ENCODE measurements around the gene CLEC4F. TPM values are rescaled to one million over a fixed set of nuclear protein-coding genes. Genes with fewer than 3 reads are reported as not detected.
"Not testable (repeated sequence)": the region's sequence is repeated elsewhere in the genome, so short reads cannot be mapped to it uniquely, and the experiment has no call there.

Gene CLEC4F
- total RNA-seq, 2 donors from 2014 or later, result 0.15 TPM; not detected in 1

DNA sequence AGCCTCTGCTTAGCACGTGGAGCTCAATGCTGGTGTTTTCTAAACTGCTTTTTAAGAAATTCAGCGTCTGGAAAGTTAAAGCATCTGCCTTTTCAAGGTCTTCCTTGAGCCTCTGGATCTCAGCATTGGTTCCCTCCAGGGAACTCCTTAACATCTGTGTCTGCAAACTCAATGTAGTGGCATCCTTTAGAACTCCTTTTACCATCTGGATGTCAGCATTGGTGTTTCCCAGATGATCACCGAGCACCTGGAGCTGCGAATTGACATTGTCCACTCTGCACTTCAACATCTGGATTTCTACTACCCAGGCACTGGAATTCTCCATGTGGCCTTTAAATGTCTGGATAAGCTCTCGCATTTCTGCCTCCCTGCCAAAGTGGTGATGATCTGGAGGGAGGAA, 3.7 kb downstream of the CLEC4F start:
- no peaks in the 10 kb centered on the region for H3K36me3 Mint-ChIP-seq (ENCODE audit: low read depth)
- no peak for ATAC-seq

GRCh38 chr2:70808983-70809958, 11.1 kb downstream of the CLEC4F start:
- H3K9me3 ChIP-seq (ENCODE audit: control insufficient read depth, low read length, poor library complexity, severe bottlenecking), result no peaks in the 10 kb centered on the region
- H3K36me3 Mint-ChIP-seq (ENCODE audit: low read depth), result no peaks in the 10 kb centered on the region
- peaks cover 2% of the 10 kb centered on the region for H3K4me1 Mint-ChIP-seq
- no peak overlapping the region for H3K27ac Mint-ChIP-seq
- H3K27me3 Mint-ChIP-seq, result peaks cover 27% of the 10 kb centered on the region
- H3K4me3 Mint-ChIP-seq, result no peak overlapping the region
- DNase-seq, result no peak
- no peak for ATAC-seq

More for the DNA sequence above, 3.7 kb downstream of the CLEC4F start:
- H3K4me3 Mint-ChIP-seq, result no peak overlapping the region
- H3K9me3 ChIP-seq (ENCODE audit: control insufficient read depth, low read length, poor library complexity, severe bottlenecking), result no peaks in the 10 kb centered on the region
- peaks cover 70% of the 10 kb centered on the region for H3K27me3 Mint-ChIP-seq
- peaks cover 2% of the 10 kb centered on the region for H3K4me1 Mint-ChIP-seq
- no peak for DNase-seq
- H3K27ac Mint-ChIP-seq, result no peak overlapping the region

GRCh38 chr2:70807828-70808118, 12.6 kb downstream of the CLEC4F start:
- no peak overlapping the region for H3K4me3 Mint-ChIP-seq
- peaks cover 24% of the 10 kb centered on the region for H3K27me3 Mint-ChIP-seq
- no peak overlapping the region for H3K27ac Mint-ChIP-seq
- H3K9me3 ChIP-seq (ENCODE audit: control insufficient read depth, low read length, poor library complexity, severe bottlenecking), result no peaks in the 10 kb centered on the region
- H3K36me3 Mint-ChIP-seq (ENCODE audit: low read depth), result no peaks in the 10 kb centered on the region
- ATAC-seq, result no peak
- no peak for DNase-seq
- H3K4me1 Mint-ChIP-seq, result peaks cover 2% of the 10 kb centered on the region

- no peaks in the 10 kb centered on the region for H3K36me3 Mint-ChIP-seq (ENCODE audit: low read depth)
- H3K9me3 ChIP-seq (ENCODE audit: control insufficient read depth, low read length, poor library complexity, severe bottlenecking), result no peaks in the 10 kb centered on the region
- DNase-seq (no peak), ATAC-seq (no peak)
- H3K4me3 Mint-ChIP-seq, result no peak overlapping the region
- peaks cover 25% of the 10 kb centered on the region for H3K27me3 Mint-ChIP-seq
- H3K27ac Mint-ChIP-seq, result no peak overlapping the region
- H3K4me1 Mint-ChIP-seq, result peaks cover 2% of the 10 kb centered on the region
These were observed 13.1 kb downstream of the CLEC4F start for GRCh38 chr2:70807102-70807827.

GRCh38 chr2:70806620-70807019, 13.8 kb downstream of the CLEC4F start:
- no peak for DNase-seq
- Mint-ChIP-seq H3K27me3 (peaks cover 26% of the 10 kb centered on the region), H3K4me3 (no peak overlapping the region), H3K36me3 (ENCODE audit: low read depth) (no peaks in the 10 kb centered on the region), H3K27ac (no peak overlapping the region), H3K4me1 (peaks cover 2% of the 10 kb centered on the region)
- no peaks in the 10 kb centered on the region for H3K9me3 ChIP-seq (ENCODE audit: control insufficient read depth, low read length, poor library complexity, severe bottlenecking)
- no peak for ATAC-seq

GRCh38 chr2:70806013-70806412, 14.4 kb downstream of the CLEC4F start:
- H3K27ac Mint-ChIP-seq, result no peak overlapping the region

DNA sequence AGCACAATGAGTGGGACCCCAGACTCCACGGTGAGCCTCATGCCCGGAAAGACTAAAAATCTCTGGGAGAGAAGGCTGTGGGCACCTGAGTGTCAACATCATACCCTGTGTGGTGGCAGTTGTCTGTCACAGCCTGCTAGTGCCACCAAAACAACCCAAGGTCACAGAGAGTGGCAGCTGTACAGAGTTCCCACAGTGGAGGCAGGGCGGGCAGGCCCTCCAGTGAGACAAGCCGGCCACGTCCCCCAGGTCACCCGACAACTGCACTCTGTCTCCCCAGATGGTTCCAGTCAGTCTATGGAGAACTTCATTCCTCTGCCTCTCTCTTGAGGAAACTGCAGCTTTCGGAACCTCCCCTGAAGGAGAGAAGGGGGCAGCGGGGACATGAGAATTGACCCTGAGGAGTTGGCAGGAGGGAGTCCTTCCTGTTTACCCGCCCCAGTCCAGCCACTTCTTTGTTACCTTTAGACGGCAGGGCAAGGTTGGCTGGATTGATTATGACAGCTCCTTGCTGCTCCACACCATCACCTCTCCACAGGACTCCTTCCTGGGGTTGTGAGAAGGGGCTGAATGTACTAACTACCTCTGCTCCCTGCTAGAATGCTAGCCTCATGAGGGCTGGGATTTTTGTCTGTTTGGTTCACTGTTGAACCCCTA, 18.7 kb downstream of the CLEC4F start:
- H3K36me3 Mint-ChIP-seq (ENCODE audit: low read depth), result no peaks in the 10 kb centered on the region
- no peaks in the 10 kb centered on the region for H3K9me3 ChIP-seq (ENCODE audit: control insufficient read depth, low read length, poor library complexity, severe bottlenecking)
- H3K4me1 Mint-ChIP-seq, result no peaks in the 10 kb centered on the region
- peaks cover 38% of the 10 kb centered on the region for H3K27me3 Mint-ChIP-seq
- ATAC-seq (no peak), DNase-seq (no peak)
- no peak overlapping the region for H3K4me3 Mint-ChIP-seq
- H3K27ac Mint-ChIP-seq, result no peak overlapping the region

More at GRCh38 chr2:70806013-70806412, 14.4 kb downstream of the CLEC4F start:
- no peak for ATAC-seq
- Mint-ChIP-seq H3K27me3 (peaks cover 32% of the 10 kb centered on the region), H3K4me1 (peaks cover 2% of the 10 kb centered on the region), H3K4me3 (no peak overlapping the region), H3K36me3 (ENCODE audit: low read depth) (no peaks in the 10 kb centered on the region)
- no peak for DNase-seq
- H3K9me3 ChIP-seq (ENCODE audit: control insufficient read depth, low read length, poor library complexity, severe bottlenecking), result no peaks in the 10 kb centered on the region

- Mint-ChIP-seq H3K36me3 (ENCODE audit: low read depth) (no peaks in the 10 kb centered on the region), H3K4me1 (no peaks in the 10 kb centered on the region), H3K27ac (no peak overlapping the region), H3K4me3 (no peak overlapping the region), H3K27me3 (peaks cover 49% of the 10 kb centered on the region)
- DNase-seq, result no peak
- H3K9me3 ChIP-seq (ENCODE audit: control insufficient read depth, low read length, poor library complexity, severe bottlenecking), result no peaks in the 10 kb centered on the region
- no peak for ATAC-seq
These were observed 20.7 kb downstream of the CLEC4F start for GRCh38 chr2:70799706-70800105.

DNA sequence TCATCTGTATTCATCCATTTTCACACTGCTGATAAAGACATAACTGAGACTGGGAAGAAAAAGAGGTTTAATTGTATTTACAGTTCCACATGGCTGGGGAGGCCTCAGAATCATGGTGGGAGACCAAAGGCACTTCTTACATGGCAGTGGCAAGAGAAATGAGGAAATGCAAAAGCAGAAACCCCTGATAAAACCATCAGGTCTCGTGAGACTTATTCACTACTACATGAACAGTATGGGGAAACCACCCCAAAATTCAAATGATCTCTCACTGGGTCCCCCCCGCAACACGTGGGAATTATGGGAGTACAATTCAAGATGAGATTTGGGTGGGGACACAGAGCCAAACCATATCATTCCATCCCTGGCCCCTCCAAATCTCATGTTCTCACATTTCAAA, 22.4 kb downstream of the CLEC4F start:
- peaks cover 62% of the 10 kb centered on the region for H3K27me3 Mint-ChIP-seq
- H3K36me3 Mint-ChIP-seq (ENCODE audit: low read depth); H3K27ac Mint-ChIP-seq; H3K4me3 Mint-ChIP-seq; H3K9me3 ChIP-seq (ENCODE audit: control insufficient read depth, low read length, poor library complexity, severe bottlenecking); H3K4me1 Mint-ChIP-seq; DNase-seq; ATAC-seq: not testable (repeated sequence)

GRCh38 chr2:70797506-70797905, 22.9 kb downstream of the CLEC4F start:
- ATAC-seq (no peak), DNase-seq (no peak)
- H3K36me3 Mint-ChIP-seq (ENCODE audit: low read depth), result no peaks in the 10 kb centered on the region
- H3K27me3 Mint-ChIP-seq, result peaks cover 64% of the 10 kb centered on the region
- no peaks in the 10 kb centered on the region for H3K9me3 ChIP-seq (ENCODE audit: control insufficient read depth, low read length, poor library complexity, severe bottlenecking)
- no peak overlapping the region for H3K27ac Mint-ChIP-seq
- H3K4me1 Mint-ChIP-seq, result peaks cover 2% of the 10 kb centered on the region
- no peak overlapping the region for H3K4me3 Mint-ChIP-seq

GRCh38 chr2:70796262-70796661, 24.1 kb downstream of the CLEC4F start:
- no peak for ATAC-seq
- H3K27ac Mint-ChIP-seq, result no peak overlapping the region
- peaks cover 69% of the 10 kb centered on the region for H3K27me3 Mint-ChIP-seq
- no peaks in the 10 kb centered on the region for H3K36me3 Mint-ChIP-seq (ENCODE audit: low read depth)
- peaks cover 2% of the 10 kb centered on the region for H3K4me1 Mint-ChIP-seq
- no peak for DNase-seq
- H3K9me3 ChIP-seq (ENCODE audit: control insufficient read depth, low read length, poor library complexity, severe bottlenecking), result no peaks in the 10 kb centered on the region
- no peak overlapping the region for H3K4me3 Mint-ChIP-seq

DNA sequence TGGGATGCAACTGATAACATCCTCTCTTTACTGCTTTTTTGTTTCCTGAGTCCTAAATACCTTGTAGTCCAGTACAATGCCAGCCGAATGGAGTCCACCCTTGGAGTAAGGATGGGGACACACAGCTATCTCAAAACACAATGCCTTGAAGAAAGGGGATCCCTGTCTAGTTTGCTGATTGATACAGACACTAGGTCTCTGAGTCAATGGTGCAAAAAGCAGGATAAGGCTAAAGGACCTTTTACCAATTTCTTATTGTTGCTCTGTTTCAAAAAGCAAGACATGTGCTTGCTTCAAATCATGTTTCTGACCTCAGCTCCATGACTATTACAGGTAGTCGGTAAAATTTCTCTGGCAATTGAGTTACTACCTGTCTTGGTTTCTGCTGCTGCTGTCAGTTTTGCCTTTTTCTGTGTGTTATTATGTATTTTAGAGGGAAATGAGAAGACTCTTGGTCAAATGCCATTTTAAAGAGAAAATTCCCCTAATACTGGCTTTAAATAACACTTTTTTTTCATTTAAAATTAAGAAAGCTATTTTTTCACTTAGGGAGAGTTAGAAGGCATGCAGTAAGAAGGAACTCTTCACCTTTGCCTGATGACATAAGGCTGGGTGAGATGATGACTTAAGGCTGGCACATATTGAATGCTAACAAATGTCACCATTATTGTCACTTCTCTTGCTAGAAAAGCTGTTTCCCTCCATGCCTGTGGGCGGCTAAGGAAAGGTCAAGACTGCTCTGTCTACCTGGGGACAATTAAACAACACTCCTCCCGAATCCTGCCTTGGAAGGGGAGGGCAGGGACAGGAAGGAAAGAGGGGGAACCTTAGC, 25.0 kb downstream of the CLEC4F start:
- Mint-ChIP-seq H3K36me3 (ENCODE audit: low read depth) (no peaks in the 10 kb centered on the region), H3K4me1 (peaks cover 4% of the 10 kb centered on the region), H3K4me3 (no peak overlapping the region), H3K27me3 (peaks cover 66% of the 10 kb centered on the region), H3K27ac (no peak overlapping the region)
- no peak for ATAC-seq
- H3K9me3 ChIP-seq (ENCODE audit: control insufficient read depth, low read length, poor library complexity, severe bottlenecking), result no peaks in the 10 kb centered on the region
- no peak for DNase-seq

All from T-helper 17 cell (primary cell).